Calu3 (cell line): ENCODE measurements around the gene LY6G5C. TPM values are rescaled to one million over a fixed set of nuclear protein-coding genes. Genes with fewer than 3 reads are reported as not detected.
"Not testable (repeated sequence)": the region's sequence is repeated elsewhere in the genome, so short reads cannot be mapped to it uniquely, and the experiment has no call there.

Experiments
- BruUV-seq: library from RNA; stranded (reverse); fragments of 400-500 nt; replicated peaks from 2 replicates; lab custom pipeline; 2021; lab: Mats Ljungman, UMichigan
- CTCF ChIA-PET: fragments of 300-600 bp; sonication (Branson Sonifier 250); formaldehyde crosslinking; loops from one replicate; lab custom pipeline; 2022; ENCODE audit warnings: antibody characterized with exemption; lab: Charles Lee
- DNase-seq: peaks from one replicate; pipeline ENCODE4 v3.0.0; 2022
- H3K27ac Mint-ChIP-seq: one replicate; pipeline ENCODE4 v1.8.0; 2022; ENCODE audit warnings: mixed read lengths; ENCODE audit not compliant: unreplicated experiment
- H3K27me3 Mint-ChIP-seq: one replicate; pipeline ENCODE4 v1.8.0; 2022; ENCODE audit warnings: mixed read lengths; ENCODE audit not compliant: unreplicated experiment
- H3K36me3 Mint-ChIP-seq: one replicate; pipeline ENCODE4 v1.8.0; 2022; ENCODE audit warnings: mild to moderate bottlenecking, moderate library complexity, mixed read lengths; ENCODE audit not compliant: insufficient read depth, unreplicated experiment
- H3K4me1 Mint-ChIP-seq: one replicate; pipeline ENCODE4 v1.8.0; 2022; ENCODE audit warnings: mild to moderate bottlenecking, low read depth, mixed read lengths; ENCODE audit not compliant: unreplicated experiment
- H3K4me3 Mint-ChIP-seq: one replicate; pipeline ENCODE4 v1.8.0; 2022; ENCODE audit warnings: mild to moderate bottlenecking, low read depth, moderate library complexity, mixed read lengths; ENCODE audit not compliant: unreplicated experiment
- H3K9me3 Mint-ChIP-seq: one replicate; pipeline ENCODE4 v1.8.0; 2022; ENCODE audit warnings: low read depth, mixed read lengths; ENCODE audit not compliant: unreplicated experiment
- CTCF ChIP-seq: fragments of 200-600 bp; IDR thresholded peaks from one replicate; pipeline ENCODE4 v1.8.0; 2022; ENCODE audit warnings: antibody characterized with exemption; ENCODE audit not compliant: unreplicated experiment
- intact Hi-C: fragments of 100-400 bp; cut with micrococcal nuclease; formaldehyde crosslinking; loops from one replicate; pipeline ENCODE4 v1.10.0; 2022; ENCODE audit not compliant: unreplicated experiment
- total RNA-seq: library from RNA; stranded (reverse); gene quantifications from 2 replicates; pipeline ENCODE4 v1.2.3, GENCODE V29; 2022

The LY6G5C gene
- total RNA-seq, 1 experiment from 2014 or later = 4.9 TPM

GRCh38 chr6:31710523-31711219 lies 29.8 kb upstream of the LY6G5C start:
- H3K36me3 Mint-ChIP-seq = peaks cover 3% of the 10 kb centered on the region
- peaks cover 23% of the 10 kb centered on the region for H3K4me1 Mint-ChIP-seq
- no peak for TF ChIP-seq CTCF
- DNase-seq = no peak
- intact Hi-C loops = no loop called here
- no peak overlapping the region for H3K4me3 Mint-ChIP-seq
- H3K9me3 Mint-ChIP-seq = no peaks in the 10 kb centered on the region
- CTCF ChIA-PET = interaction anchor here (0.6 to 2.2 kb wide), 4 partner anchors 19 to 125 kb away, joined by 3 to 6 read pairs (median 4); no protein-coding TSS in a partner anchor
- H3K27ac Mint-ChIP-seq = no peak overlapping the region
- H3K27me3 Mint-ChIP-seq = peaks cover 26% of the 10 kb centered on the region
- no TSS peak for BruUV-seq

- intact Hi-C loops, BruUV-seq, H3K36me3 Mint-ChIP-seq, H3K4me3 Mint-ChIP-seq, DNase-seq, CTCF ChIA-PET, H3K27ac Mint-ChIP-seq, H3K9me3 Mint-ChIP-seq: not testable (repeated sequence)
- peaks cover 23% of the 10 kb centered on the region for H3K4me1 Mint-ChIP-seq
- peaks cover 21% of the 10 kb centered on the region for H3K27me3 Mint-ChIP-seq
Observed at GRCh38 chr6:31709157-31709556, 28.3 kb upstream of the LY6G5C start.

GRCh38 chr6:31708224-31708623 lies 27.4 kb upstream of the LY6G5C start:
- CTCF ChIA-PET = interaction anchor here (0.7 kb wide), 1 partner anchor 9 kb away, joined by 10 read pairs; no protein-coding TSS in a partner anchor
- peaks cover 12% of the 10 kb centered on the region for H3K27me3 Mint-ChIP-seq
- no TSS peak for BruUV-seq
- H3K36me3 Mint-ChIP-seq = peaks cover 7% of the 10 kb centered on the region
- TF ChIP-seq CTCF = no peak
- H3K27ac Mint-ChIP-seq = no peak overlapping the region
- intact Hi-C loops = no loop called here
- DNase-seq = no peak
- no peaks in the 10 kb centered on the region for H3K9me3 Mint-ChIP-seq
- H3K4me1 Mint-ChIP-seq = peaks cover 28% of the 10 kb centered on the region
- no peak overlapping the region for H3K4me3 Mint-ChIP-seq

- peaks cover 7% of the 10 kb centered on the region for H3K27me3 Mint-ChIP-seq
- H3K4me3 Mint-ChIP-seq = no peak overlapping the region
- no peak for TF ChIP-seq CTCF
- H3K9me3 Mint-ChIP-seq = no peaks in the 10 kb centered on the region
- peaks cover 12% of the 10 kb centered on the region for H3K36me3 Mint-ChIP-seq
- intact Hi-C loops = no loop called here
- peaks cover 30% of the 10 kb centered on the region for H3K4me1 Mint-ChIP-seq
- CTCF ChIA-PET = no interaction called here
- DNase-seq = no peak
- H3K27ac Mint-ChIP-seq = no peak overlapping the region
- no TSS peak for BruUV-seq
Observed at GRCh38 chr6:31707701-31708100, 26.8 kb upstream of the LY6G5C start.

GRCh38 chr6:31706599-31706998 lies 25.7 kb upstream of the LY6G5C start, which contains the start of gene LY6G6F:
LY6G6F (plus strand) TSS chr6:31706866; CDS start chr6:31706907, 41 bp downstream.
- Mint-ChIP-seq H3K27me3 (no peaks in the 10 kb centered on the region), H3K27ac (no peak within 1 kb of the TSS), H3K36me3 (peaks cover 17% of the 10 kb centered on the region), H3K4me3 (no peak within 1 kb of the TSS), H3K4me1 (peaks cover 19% of the 10 kb centered on the region), H3K9me3 (no peaks in the 10 kb centered on the region)
- no peak for DNase-seq
- BruUV-seq = no TSS peak
- CTCF ChIA-PET = interaction anchor here (0.7 to 1.2 kb wide), 2 partner anchors 68 to 81 kb away, joined by 3 read pairs; no protein-coding TSS in a partner anchor
- intact Hi-C loops = no loop called here
- TF ChIP-seq CTCF = no peak
